ENCODE measurements around the gene CYP3A4.
"Not testable (repeated sequence)": the region's sequence is repeated elsewhere in the genome, so short reads cannot be mapped to it uniquely, and the experiment has no call there.

Gene CYP3A4

GRCh38 chr7:99751322-99752052, 32.5 kb downstream of the CYP3A4 start:
- not testable (repeated sequence) for FAIRE-seq

- FAIRE-seq: no peak
Measured at GRCh38 chr7:99748846-99749579, 35.0 kb downstream of the CYP3A4 start.

DNA sequence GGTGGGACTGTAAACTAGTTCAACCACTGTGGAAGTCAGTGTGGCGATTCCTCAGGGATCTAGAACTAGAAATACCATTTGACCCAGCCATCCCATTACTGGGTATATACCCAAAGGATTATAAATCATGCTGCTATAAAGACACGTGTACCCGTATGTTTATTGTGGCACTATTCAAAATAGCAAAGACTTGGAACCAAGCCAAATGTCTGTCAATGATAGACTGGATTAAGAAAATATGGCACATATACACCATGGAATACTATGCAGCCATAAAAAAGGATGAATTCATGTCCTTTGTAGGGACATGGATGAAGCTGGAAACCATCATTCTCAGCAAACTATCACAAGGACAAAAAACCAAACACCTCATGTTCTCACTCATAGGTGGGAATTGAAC, 37.1 kb downstream of the CYP3A4 start:
- FAIRE-seq: not testable (repeated sequence)

- FAIRE-seq: not testable (repeated sequence)
Measured at GRCh38 chr7:99745395-99745794, 38.6 kb downstream of the CYP3A4 start.

DNA sequence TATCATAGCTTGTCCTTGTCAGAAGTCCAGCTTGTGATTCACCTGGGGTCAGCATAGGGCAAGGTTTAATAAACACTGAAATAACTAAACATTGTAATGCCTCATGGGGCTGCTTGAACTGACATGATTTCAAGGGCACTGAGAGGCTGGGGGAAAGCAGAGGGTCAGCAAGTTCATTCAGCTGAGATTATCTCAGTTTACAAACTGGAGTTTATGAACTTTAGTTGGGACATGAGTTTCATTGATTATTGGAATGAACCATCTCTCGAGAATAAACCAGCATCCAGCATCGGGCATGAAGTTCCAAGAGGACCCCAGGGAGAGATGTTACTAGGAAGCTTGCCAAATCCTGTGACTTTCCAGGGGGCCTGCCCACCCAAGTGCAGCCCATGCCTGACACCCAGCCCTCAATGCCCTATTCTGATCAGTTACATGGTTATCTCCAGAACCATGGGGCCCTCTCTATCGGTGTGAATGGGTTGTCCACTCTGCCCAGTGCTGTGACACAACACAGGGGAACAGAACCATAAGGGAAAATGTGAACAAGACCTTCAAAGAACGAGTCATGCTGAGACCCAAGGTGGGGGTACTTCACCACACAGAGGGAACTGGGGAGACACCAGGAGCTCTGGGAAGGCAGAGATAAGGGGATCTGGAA, 41.1 kb downstream of the CYP3A4 start:
- FAIRE-seq: no peak

- no peak for FAIRE-seq
Measured at GRCh38 chr7:99741441-99741795, 42.6 kb downstream of the CYP3A4 start.

DNA sequence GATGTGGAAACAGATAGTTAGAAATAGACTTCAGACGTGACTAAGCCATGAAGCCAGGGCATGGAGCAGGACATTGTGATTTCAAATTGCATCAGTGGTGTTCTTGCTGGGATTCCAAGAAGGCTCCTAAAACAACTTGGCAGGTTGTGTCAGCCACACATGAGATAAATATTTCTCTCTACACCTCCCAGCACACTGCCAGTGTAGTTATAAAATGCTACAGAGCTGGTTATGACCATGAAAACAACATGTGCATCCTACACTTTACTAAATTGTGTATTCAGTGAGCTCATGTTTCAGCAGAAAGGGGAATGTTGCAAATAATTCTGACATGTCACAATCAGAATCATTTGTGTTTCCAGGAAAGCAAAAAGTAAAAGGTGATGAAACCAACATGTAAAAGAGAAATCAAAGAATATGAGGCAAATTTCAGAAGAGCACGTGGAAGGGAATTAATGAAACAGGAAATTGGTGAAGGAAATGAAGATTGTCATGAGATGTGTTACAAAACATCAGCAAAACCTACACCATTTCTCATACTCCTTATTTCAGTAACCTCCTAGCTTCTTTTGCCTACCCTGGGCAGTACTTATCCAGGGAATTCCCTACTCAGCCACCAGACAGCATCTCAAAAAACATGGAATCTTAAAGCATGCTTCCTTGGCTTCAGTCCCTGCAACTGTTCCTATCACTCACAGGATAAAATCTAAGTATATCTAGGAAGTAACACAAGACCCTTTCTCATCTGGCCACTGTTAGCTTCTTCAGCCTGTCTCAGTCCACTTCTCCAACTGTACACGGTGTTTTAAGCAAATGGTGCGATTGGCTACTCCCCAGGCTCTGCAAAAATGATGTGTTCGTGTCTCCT, 43.2 kb downstream of the CYP3A4 start:
- no peak for FAIRE-seq

- no peak for FAIRE-seq
Measured at GRCh38 chr7:99739699-99740572, 44.0 kb downstream of the CYP3A4 start.

DNA sequence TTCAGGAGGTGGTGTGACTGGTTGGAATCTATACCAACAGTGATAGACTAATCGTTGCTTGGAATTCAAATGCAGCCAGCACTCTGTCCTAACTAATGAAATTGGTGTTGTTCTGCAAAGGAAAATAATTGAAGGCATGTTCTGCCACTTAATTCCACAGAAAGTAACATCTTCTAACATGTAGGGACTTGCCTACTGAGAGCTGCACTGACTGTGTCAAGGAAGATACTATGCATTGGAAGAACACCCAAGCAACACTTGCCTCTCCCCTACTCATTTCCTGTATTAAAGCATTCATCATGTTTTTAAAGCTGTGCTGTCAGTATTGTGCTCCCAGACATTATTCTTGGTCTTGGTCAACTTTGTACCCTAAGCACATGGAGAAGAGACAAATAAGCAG, 46.3 kb downstream of the CYP3A4 start:
- no peak for FAIRE-seq

DNA sequence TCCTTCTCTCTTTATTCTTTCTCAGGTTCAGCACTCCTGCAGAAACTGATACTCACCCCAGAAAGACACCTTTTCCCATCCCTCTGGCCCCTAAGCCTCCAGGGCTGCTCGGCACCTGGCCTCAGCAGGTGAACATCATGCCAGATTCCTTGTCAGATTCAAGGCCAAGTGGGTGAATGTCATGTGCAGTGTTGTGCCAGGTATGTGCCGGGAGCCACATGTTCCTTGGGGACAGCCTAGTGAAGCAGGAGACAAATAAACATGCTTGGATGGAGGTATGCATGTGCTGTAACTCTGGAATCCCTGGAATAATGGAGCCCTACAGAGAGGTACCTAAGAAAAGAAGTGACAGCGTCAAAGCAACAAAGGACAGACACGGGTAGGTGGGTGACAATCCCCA, 47.3 kb downstream of the CYP3A4 start:
- not testable (repeated sequence) for FAIRE-seq

DNA sequence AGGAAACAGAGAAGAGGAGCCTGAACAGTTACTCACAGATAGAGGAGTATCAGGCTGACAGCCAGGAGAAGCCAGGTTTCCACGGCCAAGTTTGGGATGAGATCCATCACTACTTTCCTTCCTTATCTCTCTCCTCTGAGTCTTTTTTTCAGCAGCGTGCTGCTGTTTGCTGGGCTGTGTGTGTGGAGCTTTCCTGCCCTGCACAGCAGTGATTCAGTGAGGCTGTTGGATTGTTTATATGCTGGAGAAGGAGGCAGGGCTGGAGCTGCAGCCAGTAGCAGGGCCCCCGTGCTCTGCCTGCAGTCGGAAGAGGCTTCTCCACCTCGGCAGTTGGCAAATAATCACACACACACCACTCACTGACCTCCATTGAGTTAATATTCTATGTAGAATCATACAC, 49.0 kb downstream of the CYP3A4 start, which contains the start of gene CYP3A7:
TSS of gene CYP3A7 (minus strand) at position 210 of the 400 bp plus-strand sequence. CDS start at position 107, 103 bp downstream.
- no peak for FAIRE-seq

DNA sequence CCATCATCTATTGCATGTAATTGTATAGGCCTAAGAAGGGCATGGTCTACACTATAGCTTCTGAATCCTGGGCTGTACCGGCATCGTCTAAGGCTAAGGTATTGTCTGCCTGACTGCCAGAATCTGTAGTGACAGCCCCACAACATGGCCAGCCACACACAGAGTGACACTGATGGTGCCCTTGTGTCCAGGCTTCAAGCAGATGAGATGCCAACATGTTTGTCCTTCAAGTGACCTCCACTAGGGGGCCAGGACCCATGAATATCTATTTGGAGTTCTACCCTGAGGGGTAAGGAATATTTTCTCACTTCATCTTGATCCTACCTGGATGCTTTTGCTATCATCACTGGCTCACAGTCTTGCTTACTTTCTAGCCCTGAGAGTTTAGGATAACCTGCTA, 50.5 kb downstream of the CYP3A4 start:
- no peak for FAIRE-seq

DNA sequence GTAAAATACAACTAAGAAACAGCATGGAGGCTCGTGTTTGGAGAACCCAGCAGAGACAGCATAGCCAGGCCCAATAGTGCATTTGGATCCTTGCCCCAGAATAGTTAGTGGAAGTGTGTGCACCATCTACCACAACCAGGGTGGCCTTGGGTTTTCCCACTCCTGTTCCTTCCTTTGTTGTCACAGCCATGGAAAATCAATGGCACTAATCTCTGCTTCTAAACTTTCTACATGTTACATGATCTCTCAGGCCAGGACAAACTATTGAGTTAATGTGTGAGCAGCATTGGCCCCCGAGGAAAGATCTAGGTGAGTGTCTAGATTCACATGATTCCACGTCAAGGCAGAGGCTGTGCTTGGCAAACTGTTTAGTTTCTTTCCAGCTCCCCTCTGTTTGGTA, 51.0 kb downstream of the CYP3A4 start:
- FAIRE-seq: no peak

DNA sequence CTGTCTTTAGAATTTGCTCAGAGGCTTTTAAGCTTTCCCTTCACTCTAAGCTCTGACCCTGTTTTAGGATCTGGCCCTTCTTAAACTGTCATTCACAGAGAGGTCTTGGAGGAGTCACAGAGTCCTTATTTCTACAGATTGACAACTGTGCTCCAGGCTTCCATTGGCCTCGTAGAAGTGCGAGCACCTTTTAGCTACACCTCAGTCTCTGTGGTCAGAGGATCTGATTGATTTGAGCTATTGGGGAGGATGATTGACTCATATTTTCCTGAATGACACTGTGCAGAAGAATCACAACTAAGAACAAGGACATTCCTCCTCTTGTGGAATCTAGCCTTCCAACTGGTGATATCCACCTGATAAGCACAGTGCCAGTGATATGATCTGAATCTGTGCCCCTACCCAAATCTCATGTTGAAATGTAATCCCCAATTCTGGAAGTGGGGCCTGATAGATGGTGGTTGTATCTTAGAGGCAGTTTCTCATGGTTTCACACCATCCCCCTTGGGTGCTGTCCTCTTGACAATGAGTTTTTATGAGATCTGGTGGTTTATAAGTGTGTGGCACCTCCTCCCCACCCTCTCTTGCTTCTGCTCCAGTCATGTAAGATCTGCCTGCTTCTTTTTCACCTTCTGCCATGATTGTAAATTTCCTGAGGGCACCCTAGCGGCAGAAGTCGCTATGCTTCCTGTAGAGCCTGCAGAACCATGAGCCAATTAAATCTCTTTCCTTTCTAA, 52.2 kb downstream of the CYP3A4 start:
- no peak for FAIRE-seq

DNA sequence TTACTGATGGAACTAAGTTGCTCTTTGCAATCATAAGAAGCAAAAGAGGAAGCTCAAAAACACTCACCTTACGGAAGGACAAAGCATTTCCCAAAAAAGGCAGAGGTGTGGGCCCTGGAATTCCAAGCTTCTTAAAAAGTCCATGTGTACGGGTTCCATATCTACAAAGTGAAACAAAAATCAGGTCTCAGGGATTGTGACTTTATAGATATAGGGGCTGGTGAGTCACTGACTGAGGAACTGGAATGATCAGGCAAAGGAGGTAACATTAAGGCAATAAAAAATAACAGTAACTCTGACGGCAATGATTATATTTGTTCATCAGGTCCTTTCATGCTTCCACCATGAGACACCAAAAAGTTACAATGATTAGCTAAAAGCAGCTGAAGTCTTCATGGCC, 53.0 kb downstream of the CYP3A4 start:
- no peak for FAIRE-seq

- no peak for FAIRE-seq
Measured at GRCh38 chr7:99730238-99730810, 53.7 kb downstream of the CYP3A4 start.

DNA sequence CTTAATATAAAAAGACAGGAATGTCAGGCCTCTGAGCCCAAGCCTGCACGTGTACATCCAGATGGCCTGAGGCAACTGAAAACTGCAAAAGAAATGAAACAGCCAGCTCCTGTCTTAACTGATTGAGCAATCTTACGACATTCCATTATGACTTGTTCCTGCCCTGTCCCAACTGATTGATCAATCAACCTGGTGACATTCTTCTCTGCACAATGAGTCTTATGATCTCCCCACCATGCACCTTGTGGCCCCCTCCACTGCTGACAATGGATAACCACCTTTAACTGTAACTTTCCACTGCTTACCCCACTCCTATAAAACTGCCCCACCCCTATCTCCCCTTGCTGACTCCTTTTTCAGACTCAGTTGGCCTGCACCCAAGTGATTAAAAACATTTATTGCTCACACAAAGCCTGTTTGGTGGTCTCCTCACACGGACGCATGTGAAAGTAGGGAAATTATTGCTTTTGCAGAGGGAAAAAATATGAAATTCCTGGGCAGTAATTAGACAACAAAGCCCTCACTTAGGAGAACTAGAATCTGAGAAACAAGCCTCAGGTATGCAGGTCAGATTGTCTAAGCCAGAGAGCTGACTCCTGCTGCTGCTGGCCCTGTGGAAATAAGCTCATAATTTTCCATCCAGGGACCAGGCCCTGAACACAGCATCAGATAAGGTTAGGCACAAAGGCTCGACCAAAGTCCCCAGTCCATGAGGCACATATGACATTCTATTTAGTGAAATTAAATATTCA, 54.3 kb downstream of the CYP3A4 start:
- no peak for FAIRE-seq

DNA sequence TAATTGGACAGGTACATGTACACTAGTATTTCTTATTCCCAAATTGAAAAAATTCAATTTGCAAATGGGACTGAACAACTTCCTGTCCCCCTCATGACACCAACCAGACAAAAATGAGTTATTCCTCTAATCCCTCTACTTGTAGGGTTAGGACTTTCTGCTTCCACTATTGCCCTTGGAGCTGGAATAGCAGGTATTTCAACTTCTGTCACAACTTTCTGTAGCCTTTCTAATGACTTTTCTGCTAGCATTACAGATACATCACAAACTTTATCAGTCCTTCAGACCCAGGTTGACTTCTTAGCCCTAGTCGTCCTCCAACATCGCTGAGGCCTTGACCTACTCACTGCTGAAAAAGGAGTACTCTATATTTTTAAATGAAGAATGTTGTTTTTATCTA, 55.4 kb downstream of the CYP3A4 start:
- no peak for FAIRE-seq

GRCh38 chr7:99723201-99723600, 60.8 kb downstream of the CYP3A4 start:
- not testable (repeated sequence) for FAIRE-seq
